ENCODE data around the gene HS6ST3.
A peak's percentile ranks its signal among the peaks of the same experiment; 100 is the strongest.

HS6ST3 gene

DNA sequence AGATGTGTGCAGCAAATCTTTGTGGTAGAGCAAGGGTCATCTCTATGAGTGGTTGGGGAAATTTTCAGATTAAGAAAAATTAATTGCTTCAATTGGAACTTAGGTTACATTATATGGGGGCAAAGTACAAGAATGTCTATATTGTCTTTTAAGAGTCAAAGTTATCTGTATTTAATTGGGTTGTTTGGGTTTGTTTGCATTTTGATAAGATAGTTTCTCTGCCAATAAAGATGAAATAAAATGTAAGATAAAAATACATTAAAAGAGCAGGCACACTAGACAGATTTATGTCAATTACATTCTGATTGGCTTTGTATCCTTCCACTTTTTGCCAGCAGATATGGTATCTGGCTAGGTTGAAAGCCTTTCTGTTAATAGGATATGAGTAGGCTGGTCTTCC is 587.1 kb downstream of the HS6ST3 start:
- no peak for DNase-seq

DNA sequence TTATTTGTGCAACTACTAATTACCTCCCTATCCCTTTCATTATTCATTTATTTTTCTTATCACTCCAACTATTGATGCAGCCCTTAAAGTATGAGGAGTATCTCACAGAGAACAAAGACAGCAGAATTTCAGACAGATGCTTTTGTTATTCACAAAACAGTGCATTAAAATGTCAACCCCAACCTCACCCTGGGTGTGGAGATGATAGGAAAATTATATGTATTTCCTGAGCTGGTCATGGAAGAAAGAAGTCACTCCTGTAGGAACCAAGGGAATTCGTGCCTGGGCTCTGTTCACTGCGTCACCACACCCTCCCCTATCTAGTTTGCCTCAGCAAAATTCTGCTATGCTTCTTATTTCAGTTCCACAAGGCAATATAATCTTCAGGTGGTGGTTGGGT is 588.9 kb downstream of the HS6ST3 start:
- DNase-seq, result no peak

DNA sequence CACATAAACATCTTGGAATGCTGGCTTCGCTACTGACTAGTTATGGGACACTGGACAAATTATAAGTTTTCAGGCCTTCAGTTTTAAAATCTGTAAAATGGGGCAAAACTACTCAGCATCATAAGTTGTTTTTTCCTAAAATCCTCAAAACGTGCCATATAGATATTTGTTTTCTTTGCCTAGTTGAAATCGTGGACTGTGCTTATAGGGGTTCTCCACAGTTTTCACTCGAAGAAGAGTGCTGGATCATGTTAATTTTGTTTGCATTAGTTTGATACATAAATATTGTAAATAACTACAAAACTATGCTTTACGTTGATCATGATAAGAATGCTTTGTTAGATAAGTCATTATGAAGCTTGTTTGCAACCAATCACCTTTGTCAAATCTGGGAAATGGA is 591.0 kb downstream of the HS6ST3 start:
- no peak for DNase-seq

DNA sequence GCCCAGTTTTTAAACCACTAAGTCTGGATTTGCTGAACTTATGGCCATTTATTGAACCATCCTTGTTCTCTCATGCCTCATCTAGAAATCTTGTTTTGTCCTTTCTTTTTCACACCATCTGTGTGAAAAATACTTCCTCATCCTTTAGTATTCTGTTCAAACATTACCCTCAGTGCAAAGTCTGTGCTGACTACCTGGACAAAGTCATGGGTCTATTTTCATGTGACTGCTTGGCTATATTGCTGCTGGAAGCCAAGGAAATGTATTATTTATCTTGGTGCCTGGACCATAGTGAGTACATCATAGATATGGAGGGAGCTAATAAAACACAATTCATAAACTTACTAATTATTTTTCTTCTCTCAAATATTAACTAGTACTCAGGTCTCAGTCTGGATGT is 591.9 kb downstream of the HS6ST3 start:
- DNase-seq, result no peak

DNA sequence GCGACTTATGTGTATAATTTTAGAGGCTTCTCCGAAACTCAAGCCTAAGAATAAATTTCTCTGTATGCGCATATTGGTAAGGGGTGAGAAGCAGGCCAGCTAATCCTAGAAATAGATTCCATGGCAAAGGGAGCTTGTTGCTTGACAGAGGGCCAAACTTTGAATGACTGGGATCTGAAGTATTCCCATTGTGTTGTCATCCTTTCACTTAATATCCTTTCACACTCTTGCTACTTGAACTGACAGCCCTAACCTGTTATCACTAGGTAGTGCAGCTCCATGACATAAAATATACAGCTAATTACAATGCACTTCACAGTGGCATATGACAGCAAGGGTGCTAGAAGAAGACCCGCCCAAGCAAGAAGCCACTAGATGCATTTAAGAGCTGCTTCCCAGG is 594.6 kb downstream of the HS6ST3 start:
- DNase-seq, result no peak

DNA sequence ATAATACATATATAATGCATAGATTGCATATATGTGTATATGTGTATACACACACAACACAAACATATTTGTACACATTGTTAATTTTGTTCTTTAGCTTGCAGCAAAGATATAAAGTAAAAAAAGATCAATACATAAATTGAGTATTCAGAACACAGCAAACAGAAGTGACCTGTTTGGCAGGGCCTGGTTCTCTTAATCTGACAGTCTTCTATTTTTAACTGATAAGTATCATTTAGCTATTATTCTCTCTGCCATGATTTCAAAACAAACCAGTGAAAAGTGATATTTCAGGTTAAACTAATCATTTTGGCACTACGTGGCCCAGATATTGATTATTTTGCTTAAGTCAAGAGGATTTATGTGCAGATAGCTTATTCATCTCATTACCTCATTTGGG is 595.0 kb downstream of the HS6ST3 start:
- DNase-seq, result no peak

DNA sequence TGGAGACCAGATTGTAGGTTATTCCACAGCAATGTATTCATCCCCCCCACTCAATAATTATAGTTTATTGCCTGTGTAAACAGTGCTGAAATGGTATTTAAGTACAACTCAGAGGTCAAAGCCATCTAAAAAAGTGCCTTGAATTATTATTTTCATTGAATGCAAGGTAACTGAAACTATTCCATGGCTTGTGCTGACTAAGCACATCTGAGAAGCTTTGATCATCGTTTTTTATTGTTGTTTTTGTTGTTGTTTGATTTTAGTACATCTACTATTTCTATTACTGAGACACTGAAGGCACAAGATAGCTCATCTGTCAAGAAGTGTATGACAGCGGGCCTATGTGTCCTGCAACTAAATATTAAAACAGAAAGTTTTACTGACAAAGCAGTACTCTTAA is 596.4 kb downstream of the HS6ST3 start:
- no peak for DNase-seq

DNA sequence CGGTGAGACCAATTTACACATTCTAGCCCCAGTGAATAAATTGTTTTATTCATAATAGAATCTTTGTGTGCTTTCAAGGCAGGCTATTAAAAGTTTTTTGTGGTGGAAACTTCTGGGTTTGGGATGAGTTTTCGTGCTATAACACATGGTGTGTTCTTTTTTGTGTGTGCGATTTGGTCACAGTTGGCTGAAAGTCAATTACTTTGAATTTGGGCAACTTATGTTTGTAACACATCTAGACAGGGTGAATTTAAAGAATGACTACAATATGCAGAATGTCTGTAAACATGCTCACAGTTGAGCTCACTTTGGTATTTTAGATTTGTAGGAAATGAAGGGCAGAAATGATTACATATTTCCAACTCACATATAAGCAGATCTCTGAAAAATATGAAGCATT is 597.3 kb downstream of the HS6ST3 start:
- DNase-seq, result no peak

DNA sequence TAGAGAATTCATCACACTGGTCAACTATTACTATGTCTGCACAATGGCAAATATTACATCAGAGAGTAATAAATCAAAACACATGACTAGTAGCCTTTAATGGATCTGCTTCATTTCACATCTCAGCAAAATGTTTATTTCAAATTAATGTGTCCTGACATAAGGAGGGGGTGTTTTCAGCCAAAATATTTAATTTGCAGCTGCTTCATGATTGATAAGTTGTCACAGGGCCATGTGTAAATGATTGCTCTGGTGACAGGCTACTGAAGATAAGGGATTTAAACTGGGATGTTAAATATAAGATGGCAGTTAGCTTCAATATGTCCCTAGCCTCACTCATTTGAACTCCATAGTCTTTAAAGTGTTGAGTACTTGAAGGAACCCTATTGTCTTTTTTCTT is 601.1 kb downstream of the HS6ST3 start:
- DNase-seq, result no peak

DNA sequence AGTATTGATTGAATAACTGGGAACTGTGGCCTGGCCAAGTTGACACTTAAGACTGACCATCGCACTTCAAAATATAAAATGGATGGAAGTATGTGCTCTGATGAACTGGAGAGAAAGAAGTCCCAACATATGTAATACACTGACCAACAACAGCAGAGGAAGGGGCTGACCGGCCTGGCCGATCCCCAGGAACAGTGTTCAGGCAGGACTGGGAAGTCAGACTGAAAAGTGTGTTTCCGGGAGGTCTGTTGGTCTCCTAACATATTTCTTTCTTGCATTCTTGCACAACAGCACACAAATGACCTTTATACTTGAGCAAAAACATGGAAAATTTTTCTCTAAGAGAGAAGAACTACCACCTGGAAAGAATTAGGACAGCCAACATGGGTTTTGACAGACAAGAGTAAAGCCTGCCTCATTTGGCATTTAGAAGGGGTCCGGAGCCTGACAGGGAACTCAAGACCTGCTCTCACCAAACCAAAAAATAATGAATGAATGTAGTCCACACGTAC is 606.5 kb downstream of the HS6ST3 start:
- DNase-seq, result no peak

DNA sequence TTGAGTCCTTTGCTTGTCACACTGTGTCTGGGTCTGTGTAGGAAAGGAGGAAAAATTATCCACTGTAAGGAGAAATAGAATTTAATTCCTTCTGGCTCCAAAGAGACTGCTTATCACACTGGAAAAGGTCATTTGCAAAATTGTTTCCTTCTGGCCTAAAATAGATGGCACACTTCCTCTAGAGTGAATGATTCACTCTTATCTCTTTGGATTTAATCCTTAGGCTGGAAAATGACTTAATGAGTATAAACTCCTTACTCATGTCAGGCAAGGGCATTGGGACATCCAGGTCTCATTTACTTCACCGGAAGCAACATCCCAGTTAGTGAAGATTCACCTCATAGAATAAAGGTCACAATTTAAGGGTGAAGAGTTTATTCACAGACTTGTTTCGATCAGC is 610.8 kb downstream of the HS6ST3 start:
- no peak for DNase-seq

DNA sequence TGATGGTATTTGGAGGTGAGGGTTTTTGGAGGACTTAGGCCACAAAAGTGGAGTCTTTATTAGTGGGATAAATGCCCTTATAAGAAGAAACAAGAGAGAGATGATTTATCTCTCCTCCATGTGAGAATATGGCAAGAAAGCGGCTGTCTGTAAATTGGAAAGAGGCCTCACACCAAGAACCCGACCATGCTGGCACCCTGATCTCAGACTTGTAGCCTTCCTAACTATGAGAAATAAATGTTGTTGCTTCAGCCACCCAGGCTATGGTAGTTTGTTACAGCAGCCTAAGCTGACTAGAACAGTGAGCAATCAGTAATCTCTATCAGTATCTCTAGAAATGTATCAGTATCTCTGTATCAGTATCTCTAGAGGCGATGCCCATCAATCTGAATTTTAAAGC is 617.2 kb downstream of the HS6ST3 start:
- no peak for DNase-seq

DNA sequence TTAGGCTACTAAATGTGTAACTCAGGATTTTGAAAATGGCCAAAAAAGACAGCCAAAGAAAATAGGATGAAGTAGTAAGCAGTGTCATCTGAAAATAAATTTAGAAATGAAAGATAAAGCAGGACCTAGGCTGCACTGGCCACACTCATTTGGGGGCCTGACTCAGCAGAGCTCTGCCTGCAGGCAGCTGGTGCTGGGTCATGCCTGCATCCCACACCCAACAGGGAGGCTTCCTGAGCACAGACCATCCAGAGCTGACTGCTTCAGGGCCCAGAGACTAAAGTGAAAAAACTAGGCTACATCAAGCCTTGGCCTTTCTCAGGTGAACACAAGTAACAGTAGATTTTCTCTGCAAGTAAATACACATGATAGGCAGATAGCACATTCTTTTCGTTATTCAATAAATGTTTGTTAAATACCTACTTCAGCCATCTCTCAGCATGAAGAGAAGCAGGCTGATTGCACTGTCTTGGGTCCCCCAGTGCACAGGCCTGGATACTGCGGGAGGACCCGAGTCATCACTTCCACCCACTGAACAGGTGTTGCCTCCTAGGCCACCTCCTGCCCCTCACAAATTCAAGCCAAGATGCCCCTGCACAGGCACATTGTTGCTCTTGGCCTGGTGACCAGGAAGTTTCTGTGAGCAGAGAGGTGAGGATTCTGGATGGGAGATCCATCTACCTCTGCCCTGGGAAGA is 620.4 kb downstream of the HS6ST3 start:
- DNase-seq, result no peak

DNA sequence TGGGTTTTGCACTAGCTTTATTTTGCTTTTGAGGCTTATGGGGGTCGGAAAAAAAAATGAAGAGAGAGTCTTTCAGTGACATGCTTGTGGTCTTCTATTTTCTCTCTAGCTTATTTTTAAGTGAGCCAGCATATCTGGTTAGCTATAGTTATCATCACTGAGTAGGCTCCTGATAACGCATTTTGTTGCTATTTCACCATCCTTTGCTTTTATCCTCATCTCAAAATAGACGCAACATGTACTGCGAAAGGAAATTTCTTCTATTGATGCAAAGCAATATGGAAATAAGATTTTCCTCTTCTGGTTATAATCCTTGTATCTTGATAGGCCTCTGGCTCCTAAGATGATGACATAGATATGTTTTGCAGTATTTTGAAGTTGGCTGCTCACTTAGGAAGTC is 630.5 kb downstream of the HS6ST3 start:
- DNase-seq, result no peak

DNA sequence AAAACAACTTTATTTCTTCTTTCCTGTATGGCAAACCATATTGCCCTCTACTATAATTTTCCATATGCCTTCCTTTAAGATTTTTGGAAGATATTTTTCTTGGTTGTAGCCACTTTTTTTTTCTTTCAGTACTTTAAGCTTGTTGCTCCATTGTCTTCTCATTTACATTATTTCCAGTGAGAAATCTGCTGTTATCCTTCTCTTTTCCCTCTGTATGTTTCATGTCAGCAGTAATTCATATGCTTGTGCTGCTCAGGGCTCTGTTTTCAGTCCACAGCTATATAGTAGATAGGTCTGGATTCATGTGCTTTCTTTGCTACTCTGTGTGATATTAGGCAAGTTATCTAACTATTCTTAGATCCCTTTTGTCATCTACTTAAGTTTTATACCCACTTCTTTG is 636.7 kb downstream of the HS6ST3 start:
- no peak for DNase-seq

DNA sequence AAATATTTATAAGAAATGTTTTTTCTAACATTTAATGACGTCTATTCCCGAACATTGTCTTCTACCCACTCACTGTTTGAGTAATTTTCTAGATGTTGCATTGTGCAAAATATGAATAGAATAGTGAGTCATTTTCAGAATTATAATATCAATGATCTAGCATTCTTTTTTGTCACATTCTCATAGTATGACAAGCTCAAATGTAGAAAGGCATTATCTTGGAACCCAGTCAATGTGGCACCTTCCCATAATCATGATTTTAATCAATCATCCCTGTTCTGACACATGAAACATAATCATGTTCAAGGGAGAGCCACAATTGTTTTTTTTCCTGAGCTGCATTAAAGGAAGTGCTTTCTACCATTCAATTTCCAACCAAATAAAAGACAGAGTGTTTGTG is 638.6 kb downstream of the HS6ST3 start:
- DNase-seq, result no peak

DNA sequence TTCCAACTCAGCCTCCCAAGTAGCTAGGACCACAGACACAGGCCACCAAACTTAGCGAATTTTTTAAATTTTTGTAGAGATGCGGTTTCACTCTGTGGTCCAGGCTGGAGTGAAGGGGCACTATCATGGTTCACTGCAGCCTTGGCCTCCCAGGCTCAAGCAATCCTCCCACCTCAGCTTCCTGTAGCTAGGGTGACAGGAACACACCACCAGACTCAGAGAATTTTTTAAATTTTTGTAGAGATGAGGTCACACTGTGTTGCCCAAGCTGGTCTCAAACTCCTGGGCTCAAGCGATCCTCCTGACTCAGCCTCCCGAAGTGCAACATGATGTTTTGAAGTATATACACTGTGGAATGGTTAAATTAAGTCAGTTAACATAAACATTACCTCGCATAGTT is 640.8 kb downstream of the HS6ST3 start:
- DNase-seq, result no peak

DNA sequence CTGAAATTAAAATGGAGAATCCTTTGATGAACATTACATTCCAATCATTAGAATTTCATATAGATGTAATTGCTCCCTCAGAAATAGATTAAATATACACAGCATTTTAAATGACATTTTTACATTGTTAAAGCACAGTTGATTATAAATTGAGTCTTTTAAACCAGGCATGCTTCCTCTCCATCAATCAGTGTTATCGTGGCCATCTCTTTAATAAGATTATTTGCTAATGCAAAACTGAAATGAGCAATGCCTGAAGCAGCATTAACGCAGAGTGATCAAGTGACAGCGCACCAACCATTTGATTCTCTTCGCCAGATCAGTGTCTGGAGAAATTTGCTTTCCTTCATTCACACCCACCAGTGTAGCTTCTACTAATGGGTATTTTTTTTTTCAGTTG is 644.6 kb downstream of the HS6ST3 start:
- no peak for DNase-seq

DNA sequence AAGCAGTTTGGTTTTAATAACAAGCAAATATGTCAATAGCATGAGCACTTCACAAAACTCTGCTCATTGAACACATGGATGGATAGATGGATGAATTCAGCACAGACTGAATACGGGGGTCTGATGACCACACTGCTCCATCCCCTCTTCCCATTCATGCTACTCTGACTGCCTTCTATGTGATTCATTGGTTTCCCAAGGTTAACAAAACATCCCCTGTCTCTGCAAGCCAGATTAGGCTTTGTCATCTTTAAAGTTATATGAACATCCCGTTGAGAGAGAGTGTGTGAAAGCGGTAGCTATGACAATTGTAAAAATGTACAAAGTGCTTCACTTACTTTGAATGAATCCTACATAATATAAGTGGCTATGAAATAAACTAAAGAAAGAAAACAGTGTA is 651.9 kb downstream of the HS6ST3 start:
- DNase-seq, result no peak

DNA sequence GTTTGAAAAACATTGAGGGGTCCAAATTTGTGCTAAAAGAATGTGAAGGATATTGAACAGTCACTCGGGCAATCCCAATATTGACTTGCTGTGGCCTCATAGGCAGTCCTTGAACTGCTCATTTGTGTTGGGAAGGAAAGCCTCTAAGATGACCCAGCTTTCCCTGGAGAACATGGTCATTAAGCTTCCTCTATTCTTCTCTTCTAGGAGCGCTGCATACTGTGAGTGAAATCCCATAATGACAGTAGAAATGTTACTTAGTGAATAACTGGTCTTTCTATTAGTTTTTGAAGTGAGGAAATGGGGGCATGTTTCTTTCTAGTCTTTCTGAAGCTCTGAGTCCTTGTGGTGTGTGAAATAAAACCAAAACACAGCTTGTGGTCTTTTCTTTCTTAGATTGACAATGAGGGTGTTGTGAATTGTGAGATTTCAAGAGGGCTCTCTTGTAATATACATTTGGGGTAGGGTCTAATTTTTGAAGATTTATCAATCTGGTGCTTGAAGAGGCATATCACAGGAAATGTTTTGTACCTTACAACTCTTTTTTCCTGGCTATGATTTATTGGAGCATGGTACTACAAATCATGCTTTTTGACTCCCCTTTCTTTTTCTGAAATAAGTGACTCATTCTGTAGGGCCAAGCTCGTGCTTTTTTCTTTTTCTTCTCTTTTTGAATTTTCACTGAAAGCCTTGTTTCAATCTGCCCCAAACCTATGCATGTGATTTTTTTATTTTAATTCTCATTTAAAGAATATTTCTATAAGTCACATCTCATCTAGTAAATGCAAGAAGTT is 653.6 kb downstream of the HS6ST3 start:
- no peak for DNase-seq

DNA sequence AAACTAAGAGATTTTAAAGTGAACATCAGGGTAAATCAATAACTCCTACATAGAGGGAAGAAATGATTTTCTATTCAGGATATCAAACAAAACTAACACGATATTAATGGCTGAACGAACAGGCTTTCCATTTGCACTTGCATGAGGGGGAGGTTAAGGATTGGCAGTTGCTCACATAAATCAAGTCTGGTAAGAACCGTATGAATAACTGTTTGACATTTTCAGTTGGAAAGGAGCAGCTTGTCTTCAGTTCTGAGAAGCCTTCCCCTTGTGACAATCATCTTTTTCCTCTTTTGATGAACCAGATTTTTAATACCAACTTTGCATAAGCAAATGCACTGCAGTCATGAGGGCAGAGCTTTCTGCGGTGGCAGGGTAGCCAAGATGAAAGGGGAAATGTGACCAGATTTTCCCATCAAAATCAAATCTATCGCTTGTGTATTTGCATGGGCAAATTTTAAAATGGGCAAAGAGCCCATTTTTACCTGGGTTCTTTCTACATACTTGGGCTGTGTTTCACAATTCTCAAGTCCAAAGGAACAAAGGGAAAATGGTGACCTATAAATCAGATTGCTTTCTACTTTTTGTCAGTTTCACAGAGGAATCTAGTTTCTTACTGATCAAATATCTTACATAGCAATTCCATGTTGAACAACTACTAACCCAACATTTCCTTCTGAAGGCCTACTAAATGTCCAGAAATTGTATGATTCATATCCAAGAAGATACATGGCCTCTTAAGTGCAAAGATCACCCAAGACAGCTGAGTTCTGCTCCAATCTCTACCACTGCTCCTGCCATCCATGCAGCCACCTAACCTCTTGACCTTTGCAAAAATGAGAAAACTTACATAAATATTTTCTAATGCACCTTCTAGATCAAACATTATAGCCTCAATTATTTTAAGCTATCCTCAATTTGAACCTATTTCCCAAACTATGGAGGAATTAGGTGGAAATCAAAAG is 654.7 kb downstream of the HS6ST3 start:
- DNase-seq, result no peak

DNA sequence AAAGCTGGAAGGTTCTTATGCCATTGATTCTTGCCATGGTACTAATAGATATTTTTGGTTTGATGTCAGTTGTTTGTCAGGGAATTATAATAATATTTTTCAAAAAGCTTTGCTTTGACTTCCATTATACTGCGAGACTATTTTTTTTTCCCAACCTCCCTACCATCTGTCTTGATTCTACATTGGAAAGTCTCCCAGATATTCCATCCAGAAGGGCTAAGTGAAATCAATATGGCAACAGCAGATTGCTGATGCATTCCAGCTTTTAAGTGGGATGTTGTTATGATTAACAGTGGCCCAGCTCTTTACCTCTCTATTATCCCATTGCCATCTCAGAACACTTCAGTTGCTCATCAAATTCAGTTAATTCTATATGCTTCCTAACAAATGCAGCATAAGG is 657.0 kb downstream of the HS6ST3 start:
- DNase-seq, result peak; percentile 83

DNA sequence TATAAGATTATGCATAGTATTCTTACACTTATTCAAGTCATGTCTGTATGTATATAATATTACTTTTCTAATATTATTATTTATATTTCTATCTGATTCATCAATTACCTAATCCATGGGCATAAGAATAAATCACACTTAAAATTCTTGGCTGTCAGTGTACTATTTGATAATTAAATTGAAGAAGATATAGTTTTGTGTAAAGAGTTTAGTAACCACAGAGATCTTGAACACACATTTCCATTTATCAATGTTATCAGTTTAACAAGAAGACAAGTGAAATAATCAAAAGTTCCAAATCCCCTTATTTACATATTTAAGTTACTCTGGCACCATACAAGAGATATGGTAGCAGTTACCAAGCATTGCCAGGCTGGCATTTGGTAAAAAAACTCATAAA is 659.9 kb downstream of the HS6ST3 start:
- no peak for DNase-seq
